HG03565 (cell line): Measurements from ENCODE around the gene TRMT2A.

ENCODE experiments used
- ATAC-seq: cut with Tn5 transposase; IDR thresholded peaks from one replicate; pipeline ENCODE4 v1.9.1; 2021; ENCODE audit warnings: mild to moderate bottlenecking, moderate library complexity; ENCODE audit not compliant: unreplicated experiment

TRMT2A gene

GRCh38 chr22:20149257-20150250 is 32.5 kb upstream of the TRMT2A start:
- ATAC-seq = no peak

DNA sequence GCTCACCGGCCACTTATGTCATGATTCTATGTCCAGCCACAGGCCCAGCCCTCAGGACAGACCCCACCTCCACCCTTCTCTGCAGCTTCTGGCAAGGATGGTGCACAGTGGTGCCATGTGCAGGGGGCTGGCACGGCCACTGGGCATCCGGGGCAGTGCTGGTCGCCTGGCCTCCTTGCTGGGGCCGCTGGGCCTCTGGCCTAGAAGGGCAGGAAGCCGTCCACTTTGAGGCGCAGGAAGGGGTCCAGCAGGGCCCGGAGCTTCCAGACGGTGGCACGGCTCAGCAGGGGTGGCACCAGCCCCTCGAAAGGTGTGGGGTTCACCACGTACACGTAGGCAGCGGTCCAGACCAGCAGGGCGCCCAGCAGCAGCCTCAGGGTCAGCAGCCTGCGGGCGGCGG is 31.4 kb upstream of the TRMT2A start:
- no peak for ATAC-seq

DNA sequence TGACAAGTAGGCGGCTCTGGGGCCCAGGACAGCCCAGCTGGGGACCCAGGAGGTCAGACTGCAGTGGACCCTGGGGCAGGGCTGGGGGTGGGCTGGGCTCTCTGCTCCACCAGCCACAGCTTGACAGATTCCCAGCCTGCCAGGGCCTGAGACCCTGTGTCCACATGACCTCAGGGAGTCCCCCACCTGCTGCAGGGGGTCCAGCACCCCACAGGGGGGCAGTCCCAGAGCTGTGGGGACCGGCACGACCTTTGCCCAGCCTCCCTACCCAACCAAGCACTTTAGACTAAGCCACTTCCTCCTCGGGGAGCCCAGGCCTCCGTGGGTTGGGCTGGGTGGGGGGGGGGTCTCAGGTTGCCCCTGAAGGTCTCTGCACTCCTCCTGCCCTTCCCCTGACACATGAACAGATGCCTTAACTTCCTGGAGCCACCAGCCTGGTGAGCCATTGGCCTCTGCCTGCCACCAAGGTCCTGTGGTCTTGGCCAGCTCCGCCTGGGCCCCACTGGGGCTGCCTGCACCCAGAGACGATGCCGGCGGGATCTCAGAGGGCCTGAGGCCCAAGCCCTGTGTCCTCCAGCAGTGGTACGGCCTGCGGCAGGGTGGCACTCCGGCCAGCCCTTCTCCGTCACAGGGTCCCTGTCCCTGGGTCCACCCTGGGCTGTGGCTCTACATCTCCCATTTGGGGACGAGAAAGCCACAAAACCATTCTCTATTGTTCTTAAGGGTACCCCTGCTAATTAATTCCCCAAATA is 30.4 kb upstream of the TRMT2A start:
- no peak for ATAC-seq

DNA sequence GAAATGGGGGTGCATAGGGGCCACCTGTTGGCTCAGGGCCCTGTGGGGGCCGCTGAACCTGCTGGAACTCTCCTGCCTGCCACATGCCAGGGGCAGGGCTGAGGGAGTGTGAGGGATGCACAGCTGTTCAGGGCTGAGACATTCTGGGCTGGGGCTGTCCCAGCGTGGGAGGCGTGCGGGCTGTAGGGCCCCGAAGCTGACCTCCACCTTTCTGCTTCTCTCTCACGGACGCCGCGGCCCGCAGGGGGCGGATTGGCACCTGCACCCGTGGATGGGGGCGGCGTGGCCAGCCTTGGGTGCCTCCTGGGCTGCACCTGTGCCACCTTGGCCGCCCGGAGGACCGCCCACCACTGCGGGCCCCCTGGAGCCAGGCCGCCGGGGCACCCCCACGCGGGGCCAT is 29.8 kb upstream of the TRMT2A start:
- no peak for ATAC-seq

GRCh38 chr22:20145832-20146223 is 28.8 kb upstream of the TRMT2A start:
- no peak for ATAC-seq

DNA sequence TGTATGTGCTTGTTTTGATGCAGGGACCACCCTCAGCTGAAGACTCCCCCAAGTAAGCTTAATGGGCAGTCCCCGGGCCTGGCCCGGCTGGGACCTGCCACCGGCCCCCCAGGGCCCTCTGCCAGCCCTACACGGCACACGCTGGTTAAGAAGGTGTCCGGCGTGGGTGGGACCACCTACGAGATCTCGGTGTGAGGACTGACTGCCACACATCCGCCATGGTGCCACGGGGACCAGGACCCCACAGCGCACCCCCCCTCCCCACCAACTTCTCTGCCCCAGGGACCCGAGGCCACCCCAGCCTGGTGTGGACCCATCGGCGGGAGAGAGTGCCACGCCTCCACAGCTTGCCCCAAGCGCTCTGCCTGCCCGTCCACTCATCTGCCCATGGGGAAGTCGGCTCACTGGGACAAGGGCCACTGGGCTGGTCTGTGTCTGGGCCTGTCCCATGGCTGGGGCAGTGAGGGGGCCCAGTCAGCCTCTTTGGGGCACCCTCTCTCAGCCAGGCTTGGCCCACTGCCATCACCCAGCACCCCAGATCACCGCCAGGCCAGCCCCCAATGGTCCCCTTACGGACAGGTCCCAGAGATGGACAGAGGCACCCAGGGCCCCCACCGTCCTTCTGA is 28.3 kb upstream of the TRMT2A start:
- no peak for ATAC-seq

GRCh38 chr22:20143883-20144665 is 27.0 kb upstream of the TRMT2A start:
- no peak for ATAC-seq

DNA sequence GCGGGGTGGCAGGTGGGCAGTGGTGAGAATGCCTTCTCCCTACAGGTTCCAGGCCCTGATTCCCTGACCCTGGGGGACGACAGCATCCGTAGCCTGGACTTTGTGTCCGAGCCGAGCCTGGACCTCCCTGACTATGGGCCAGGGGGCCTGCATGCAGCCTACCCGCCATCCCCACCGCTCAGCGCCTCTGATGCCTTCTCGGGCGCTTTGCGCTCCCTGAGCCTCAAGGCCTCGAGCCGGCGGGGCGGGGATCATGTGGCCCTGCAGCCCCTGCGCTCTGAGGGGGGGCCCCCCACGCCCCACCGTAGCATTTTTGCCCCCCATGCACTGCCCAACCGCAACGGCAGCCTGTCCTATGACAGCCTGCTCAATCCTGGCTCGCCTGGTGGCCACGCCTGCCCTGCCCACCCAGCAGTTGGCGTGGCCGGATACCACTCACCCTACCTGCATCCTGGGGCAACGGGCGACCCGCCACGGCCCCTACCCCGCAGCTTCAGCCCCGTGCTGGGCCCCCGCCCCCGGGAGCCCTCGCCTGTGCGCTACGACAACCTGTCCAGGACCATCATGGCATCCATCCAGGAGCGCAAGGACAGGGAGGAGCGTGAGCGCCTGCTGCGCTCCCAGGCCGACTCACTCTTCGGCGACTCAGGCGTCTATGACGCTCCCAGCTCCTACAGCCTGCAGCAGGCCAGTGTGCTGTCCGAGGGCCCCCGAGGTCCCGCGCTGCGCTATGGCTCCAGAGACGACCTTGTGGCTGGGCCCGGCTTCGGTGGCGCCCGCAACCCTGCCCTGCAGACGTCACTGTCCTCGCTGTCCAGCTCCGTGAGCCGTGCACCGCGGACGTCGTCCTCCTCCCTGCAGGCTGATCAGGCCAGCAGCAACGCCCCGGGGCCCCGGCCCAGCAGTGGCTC is 25.9 kb upstream of the TRMT2A start:
- no peak for ATAC-seq

GRCh38 chr22:20141186-20142077 is 24.4 kb upstream of the TRMT2A start:
- ATAC-seq = no peak

DNA sequence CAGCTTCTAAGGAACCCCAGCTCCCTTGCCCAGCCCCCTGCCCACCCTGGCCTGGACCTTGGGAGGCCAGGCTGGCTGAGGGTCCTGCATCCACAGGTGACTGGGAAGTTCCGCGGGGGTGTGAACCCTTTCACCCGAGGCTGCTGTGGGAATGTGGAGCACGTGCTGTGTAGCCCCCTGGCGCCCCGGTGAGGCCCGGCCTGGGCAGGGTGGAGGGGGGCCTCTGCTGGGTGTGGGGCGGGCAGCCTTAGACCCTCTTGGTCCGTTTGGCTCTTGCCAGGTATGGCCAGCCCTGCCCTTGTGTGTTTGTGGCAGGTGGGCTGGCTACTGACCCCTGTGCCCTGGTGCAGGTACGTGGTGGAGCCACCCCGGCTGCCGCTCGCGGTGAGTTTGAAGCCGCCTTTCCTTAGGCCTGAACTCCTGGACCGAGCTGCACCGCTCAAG is 23.5 kb upstream of the TRMT2A start:
- no peak for ATAC-seq

DNA sequence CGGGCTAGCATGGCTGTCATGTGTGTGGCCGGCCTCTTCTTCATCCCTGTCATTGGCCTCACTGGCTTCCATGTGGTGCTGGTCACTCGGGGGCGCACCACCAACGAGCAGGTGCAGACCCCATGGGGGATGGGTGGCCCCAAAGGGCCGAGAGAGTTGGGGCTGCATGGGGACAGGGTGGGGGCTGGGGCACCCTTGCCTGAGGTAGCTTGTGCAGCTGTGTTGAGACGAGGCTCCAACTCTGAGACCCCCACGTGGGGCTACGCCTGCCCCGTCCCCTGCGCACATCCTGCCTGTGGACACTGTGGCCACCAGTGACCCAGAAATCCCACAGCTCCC is 23.1 kb upstream of the TRMT2A start:
- ATAC-seq = no peak

DNA sequence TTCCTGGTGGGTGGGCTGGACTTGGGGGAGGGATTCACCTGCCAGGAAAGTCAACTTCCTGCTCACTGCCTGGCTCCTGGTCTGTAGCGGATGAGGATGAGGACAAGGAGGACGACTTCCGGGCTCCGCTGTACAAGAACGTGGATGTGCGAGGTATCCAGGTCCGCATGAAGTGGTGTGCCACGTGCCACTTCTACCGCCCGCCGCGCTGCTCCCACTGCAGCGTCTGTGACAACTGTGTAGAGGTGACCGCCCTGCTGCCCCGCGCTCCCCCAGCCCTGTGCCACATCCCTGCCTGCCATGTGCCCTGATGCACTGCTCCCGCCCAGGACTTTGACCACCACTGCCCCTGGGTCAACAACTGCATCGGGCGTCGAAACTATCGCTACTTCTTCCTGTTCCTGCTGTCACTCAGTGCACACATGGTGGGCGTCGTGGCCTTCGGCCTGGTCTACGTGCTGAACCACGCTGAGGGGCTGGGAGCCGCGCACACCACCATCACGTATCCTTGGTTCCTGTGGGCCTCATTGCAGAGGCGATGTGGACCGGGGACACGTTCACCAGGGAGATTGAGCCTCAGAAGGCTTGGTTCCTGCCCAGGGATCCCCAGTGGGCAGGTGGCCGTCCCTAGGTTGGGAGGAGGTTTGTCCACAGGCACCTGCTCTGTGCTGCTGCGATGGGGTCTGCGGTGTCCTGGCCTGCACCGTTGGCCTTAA is 22.5 kb upstream of the TRMT2A start:
- ATAC-seq = no peak

DNA sequence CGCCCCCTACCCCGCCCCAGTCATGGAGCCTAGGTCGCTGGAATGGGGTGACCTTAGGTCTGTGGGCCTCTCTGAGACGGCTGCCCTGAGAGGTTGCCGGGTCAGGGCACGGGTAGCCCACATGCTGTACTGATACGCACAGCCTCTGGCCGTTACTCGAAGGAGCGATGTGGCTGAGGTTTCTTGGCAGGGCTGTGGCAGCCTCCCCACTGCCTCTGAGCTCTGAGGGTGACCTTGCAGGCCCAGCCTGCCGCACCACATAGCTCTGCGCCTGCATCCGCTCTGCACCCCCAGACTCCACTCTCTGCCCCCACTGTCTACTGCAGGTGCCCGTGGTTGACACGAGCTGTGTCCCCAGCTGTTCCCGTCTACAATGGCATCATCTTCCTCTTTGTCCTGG is 21.8 kb upstream of the TRMT2A start:
- ATAC-seq = no peak

DNA sequence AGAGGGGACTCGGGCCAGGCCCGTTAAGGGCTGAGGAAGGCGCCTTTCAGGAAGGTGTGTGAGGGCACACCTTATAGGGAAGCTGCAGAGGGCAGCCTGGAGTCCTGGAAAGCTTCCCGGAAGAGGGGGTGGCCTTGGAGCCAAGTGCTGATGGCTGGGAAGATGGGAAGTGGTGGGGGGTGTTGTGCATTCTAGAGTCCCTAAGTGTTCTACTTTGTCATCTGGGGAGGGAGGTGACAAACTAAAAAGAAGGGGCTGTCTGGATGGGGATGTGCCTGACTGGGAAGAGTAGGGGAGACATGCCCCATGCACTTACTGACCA is 21.4 kb upstream of the TRMT2A start:
- no peak for ATAC-seq

GRCh38 chr22:20137671-20138416 is 20.8 kb upstream of the TRMT2A start:
- ATAC-seq = no peak

DNA sequence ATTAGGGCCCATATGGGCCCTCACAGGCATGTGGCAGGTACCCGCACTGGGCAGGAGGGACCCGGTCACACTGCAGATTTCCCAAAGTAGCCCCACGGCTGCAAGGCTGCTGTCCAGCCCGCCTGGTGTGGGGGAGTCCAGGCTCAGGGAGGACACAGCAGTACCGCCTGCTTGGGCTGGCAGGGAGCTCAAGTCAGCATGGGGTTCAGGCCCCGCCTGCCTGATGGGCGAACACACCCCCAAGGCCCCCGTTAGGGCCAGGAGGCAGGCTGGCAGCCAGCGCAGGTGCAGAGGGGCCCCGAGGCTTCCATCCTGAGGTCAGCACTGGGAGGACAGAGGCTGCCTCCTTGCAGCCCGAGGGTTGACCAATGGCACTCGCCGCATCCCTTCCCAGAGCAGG is 20.1 kb upstream of the TRMT2A start:
- ATAC-seq = no peak

GRCh38 chr22:20136603-20136873 is 19.5 kb upstream of the TRMT2A start:
- ATAC-seq = no peak
